ENCODE measurements around the gene TRMT2B.
"Not testable (repeated sequence)": the region's sequence is repeated elsewhere in the genome, so short reads cannot be mapped to it uniquely, and the experiment has no call there.

The TRMT2B gene

GRCh38 chrX:100999451-100999850, 52.5 kb downstream of the TRMT2B start:
- no peak for DNase-seq

DNA sequence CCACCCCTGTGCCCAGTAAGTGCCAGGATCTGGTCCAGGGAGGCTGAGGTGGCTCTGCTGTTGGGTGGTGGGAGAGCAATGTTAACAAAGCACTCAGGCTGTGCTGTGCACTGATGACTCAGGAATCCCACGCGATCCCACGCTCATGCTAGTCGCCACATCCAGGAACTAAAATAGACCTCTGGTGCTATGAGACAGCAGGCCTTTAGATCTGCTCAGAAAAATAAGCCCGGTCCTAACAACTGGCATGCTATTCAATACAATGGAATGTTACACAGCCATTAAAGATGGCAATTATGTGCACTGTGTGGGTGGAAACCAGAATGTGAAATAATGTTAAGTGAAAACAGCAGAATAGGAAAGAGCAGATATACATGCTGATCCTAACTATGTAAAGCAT, 56.4 kb downstream of the TRMT2B start:
- DNase-seq: peak; percentile 83

- peak; percentile 42 for DNase-seq
These were observed 57.3 kb downstream of the TRMT2B start for GRCh38 chrX:100994352-100995281.

DNA sequence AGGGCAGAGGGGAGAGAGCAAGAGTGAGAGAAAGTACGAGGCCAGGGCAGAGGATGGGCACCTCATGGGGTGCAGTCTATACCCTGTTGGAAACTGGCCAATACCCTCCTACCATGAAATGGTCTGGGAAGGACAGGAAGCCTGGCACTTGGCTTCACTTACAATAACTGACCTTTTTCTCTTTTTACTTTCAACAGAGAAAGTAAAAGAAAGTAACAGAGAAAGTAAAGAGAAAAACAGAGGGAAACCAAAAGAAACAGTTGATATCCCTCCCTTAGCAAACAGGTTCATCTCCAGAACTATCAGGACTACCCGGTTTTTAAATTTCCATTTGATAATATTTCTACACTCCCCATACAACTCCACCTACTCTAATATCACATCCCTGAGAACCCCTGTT, 61.8 kb downstream of the TRMT2B start:
- DNase-seq: no peak

- no peak for DNase-seq
These were observed 67.1 kb downstream of the TRMT2B start for GRCh38 chrX:100984818-100985217.

DNA sequence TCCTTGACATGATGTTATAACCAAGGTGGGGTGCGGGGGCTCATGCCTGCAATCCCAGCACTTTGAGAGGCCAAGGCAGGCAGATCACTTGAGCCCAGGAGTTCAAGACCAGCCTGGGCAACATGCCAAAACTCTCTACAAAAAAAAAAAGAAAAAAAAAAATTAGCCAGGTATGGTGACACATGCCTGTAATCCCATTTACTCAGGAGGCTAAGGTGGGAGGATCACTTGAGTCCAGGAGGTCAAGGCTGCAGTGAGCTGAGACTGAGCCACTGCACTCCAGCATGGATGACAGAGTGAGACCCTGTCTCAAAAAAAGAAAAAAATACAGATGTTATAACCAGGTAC, 70.4 kb downstream of the TRMT2B start:
- DNase-seq: not testable (repeated sequence)

GRCh38 chrX:100980608-100981497, 71.1 kb downstream of the TRMT2B start:
- no peak for DNase-seq

DNA sequence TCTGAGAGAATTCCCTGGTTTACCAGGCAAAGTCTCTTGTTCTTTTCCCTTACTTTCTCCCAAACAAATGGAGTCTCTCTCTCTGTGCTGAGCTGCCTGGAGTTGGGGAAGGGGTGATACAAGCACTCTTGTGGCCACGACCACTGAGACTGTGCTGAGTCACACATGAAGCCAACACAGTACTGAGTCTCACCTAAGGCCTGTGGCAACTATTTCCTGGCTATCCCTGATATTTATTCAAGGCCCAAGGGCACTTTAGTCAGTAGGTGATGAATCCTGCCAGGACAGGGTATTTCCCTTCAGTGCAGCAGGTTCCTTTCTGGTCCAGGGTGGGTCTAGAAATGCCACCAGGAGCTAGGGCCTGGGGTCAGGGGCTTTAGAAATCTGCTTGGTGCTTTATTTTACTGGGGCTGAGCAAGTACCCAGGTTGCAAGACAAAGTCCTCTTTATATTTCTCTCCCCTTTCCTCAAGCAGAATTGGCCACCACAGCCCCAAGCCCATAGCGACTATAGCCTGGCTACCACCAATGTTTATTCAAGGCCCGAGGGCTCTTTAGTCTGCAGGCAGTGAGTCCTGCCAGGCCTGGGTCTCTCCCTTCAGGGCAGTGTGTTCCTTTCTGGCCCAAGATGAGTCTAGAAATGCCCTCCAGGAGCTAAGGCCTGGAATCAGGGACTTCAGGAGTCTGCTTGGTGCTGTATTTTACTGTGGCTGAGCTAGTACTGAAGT, 71.9 kb downstream of the TRMT2B start:
- no peak for DNase-seq

- no peak for DNase-seq
These were observed 75.7 kb downstream of the TRMT2B start for GRCh38 chrX:100976211-100976610.

DNA sequence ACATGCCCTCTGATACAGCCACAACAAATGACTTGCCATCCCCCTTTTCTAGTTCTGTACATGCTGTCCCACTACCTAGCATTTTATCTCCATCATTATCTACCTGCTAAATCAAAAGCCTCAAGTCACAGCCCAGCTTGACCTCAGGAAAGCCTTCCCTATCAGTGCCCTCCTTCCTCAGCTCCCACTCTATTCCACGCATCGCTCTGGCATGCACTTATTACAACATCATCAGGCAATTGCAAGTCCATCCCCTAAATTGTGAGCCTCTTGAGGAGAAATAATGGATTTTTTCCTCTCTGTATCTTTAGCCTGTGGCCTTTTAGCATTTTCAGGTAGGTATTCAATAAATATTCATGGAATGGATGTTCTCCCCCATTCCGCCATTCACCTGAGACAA, 76.7 kb downstream of the TRMT2B start:
- DNase-seq: no peak

DNA sequence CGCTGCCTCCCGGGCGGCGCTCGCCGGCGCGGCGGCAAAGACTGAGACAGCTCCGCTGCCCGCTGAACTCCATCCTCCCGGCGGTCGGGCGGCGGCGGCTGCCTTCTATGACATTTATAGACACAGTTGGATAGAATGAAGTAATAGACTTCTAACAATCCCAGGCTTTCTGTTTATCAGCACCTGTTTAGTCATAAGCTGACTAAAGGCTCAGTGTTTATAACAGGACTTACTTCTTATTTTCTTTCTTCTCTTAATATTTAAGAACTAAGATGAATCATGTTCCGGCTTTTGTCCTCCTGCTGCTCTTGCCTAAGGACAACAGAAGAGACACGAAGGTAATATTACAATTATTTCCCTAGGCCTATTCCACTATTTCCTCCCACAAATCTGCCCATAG, 78.5 kb downstream of the TRMT2B start:
- DNase-seq: no peak

- DNase-seq: no peak
These were observed 82.0 kb downstream of the TRMT2B start for GRCh38 chrX:100969936-100970335.

GRCh38 chrX:100969408-100969807, 82.5 kb downstream of the TRMT2B start, which contains the start of gene ARL13A:
Gene ARL13A, plus strand, starts transcription at chrX:100969708. Its CDS starts 3,982 bp downstream, at chrX:100973690.
- DNase-seq: no peak

DNA sequence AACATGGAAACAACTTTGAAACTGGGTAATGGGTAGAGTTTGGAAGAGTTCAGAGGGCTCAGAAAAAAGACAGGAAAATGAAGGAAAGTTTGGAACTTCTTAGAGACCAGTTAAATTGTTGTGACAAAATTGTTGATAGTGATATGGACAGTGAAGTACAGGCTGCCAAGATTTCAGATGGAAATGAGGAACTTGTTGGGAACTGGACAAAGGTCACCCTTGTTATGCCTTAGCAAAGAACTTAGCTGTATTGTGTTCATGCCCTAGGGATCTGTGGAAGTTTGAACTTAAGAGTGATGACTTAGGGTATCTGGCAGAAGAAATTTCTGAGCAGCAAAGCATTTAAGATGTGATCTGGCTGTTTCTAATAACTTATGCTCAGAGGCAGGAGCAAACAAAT, 87.5 kb downstream of the TRMT2B start:
- no peak for DNase-seq

- DNase-seq: no peak
These were observed 89.1 kb downstream of the TRMT2B start for GRCh38 chrX:100962811-100963210.
